ENCODE data around the gene FAM170B. TPM values are rescaled to one million over a fixed set of nuclear protein-coding genes. Genes with fewer than 3 reads are reported as not detected.

Gene FAM170B
- total and polyA plus RNA-seq, 4 donors: 0.13 to 0.34 TPM; not detected in 2

GRCh38 chr10:49153971-49154370, 20.1 kb upstream of the FAM170B start:
- Histone ChIP-seq H3K27me3 (ENCODE audit: control insufficient read depth in 3 of 3, insufficient read depth in 3 of 3, low read length in 2 of 3) (no peaks in the 10 kb centered on the region), H3K9ac (ENCODE audit: insufficient read depth in 1 of 2, low read length in 2 of 2) (no peak overlapping the region), H3K4me1 (ENCODE audit: control insufficient read depth in 5 of 5, insufficient read depth in 5 of 5, low read length in 5 of 5) (peaks cover 0 to 8% (median 5%) of the 10 kb centered on the region in 5 donors), H3K4me3 (no peak overlapping the region), H3K9me3 (ENCODE audit: control insufficient read depth in 4 of 4, insufficient read depth in 3 of 4, low read length in 3 of 4) (no peaks in the 10 kb centered on the region), H3K27ac (ENCODE audit: low read depth in 1 of 2, low read length in 1 of 2) (no peak overlapping the region), H3K36me3 (ENCODE audit: control insufficient read depth in 4 of 4, insufficient read depth in 4 of 4, low read length in 4 of 4) (no peaks in the 10 kb centered on the region)
- TF ChIP-seq, protein P1, sequence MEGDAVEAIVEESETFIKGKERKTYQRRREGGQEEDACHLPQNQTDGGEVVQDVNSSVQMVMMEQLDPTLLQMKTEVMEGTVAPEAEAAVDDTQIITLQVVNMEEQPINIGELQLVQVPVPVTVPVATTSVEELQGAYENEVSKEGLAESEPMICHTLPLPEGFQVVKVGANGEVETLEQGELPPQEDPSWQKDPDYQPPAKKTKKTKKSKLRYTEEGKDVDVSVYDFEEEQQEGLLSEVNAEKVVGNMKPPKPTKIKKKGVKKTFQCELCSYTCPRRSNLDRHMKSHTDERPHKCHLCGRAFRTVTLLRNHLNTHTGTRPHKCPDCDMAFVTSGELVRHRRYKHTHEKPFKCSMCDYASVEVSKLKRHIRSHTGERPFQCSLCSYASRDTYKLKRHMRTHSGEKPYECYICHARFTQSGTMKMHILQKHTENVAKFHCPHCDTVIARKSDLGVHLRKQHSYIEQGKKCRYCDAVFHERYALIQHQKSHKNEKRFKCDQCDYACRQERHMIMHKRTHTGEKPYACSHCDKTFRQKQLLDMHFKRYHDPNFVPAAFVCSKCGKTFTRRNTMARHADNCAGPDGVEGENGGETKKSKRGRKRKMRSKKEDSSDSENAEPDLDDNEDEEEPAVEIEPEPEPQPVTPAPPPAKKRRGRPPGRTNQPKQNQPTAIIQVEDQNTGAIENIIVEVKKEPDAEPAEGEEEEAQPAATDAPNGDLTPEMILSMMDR (IDR thresholded peaks at IDR 0.05; ENCODE audit: control extremely low read depth, extremely low read depth): no peak
- 95 to 100% methylated on average over 1 of the region's 1 CpG for WGBS, 2 donors
- no peak for ATAC-seq (ENCODE audit: insufficient read depth, low FRiP score)
- no peak for DNase-seq

DNA sequence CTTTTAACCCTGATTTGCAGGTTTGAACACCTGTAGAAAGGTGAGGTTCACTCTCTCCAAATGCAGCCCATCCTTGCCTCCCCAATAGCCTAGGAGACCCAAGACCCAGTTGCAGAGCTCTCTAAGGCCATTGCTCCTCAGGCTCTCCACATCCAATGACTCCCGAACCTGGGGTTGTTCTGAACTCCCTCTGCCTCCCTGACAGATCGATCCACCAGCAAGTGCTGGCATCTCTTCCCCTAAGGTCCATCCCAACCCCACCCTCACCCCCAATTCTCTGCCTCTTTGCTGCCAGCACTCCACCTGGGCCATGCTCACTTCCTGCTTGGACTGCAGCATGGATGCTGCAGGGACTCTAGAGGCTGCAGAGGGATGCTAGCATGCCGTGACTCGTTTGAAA, 19.3 kb upstream of the FAM170B start:
- no peaks in the 10 kb centered on the region for H3K27me3 ChIP-seq (ENCODE audit: control insufficient read depth in 3 of 3, insufficient read depth in 3 of 3, low read length in 2 of 3)
- TF ChIP-seq, protein P1 (IDR thresholded peaks at IDR 0.05; ENCODE audit: control extremely low read depth, extremely low read depth): no peak
- H3K4me1 ChIP-seq (ENCODE audit: control insufficient read depth in 5 of 5, insufficient read depth in 5 of 5, low read length in 5 of 5): peaks cover 0 to 9% (median 5%) of the 10 kb centered on the region in 5 donors
- WGBS, 2 donors: 53 to 93% methylated on average over 4 of the region's 4 CpGs
- ATAC-seq (ENCODE audit: insufficient read depth, low FRiP score): no peak
- no peak for DNase-seq
- H3K4me3 ChIP-seq: no peak overlapping the region
- no peaks in the 10 kb centered on the region for H3K36me3 ChIP-seq (ENCODE audit: control insufficient read depth in 4 of 4, insufficient read depth in 4 of 4, low read length in 4 of 4)
- no peak overlapping the region for H3K9ac ChIP-seq (ENCODE audit: insufficient read depth in 1 of 2, low read length in 2 of 2)
- H3K27ac ChIP-seq (ENCODE audit: low read depth in 1 of 2, low read length in 1 of 2): no peak overlapping the region
- no peaks in the 10 kb centered on the region for H3K9me3 ChIP-seq (ENCODE audit: control insufficient read depth in 4 of 4, insufficient read depth in 3 of 4, low read length in 3 of 4)

DNA sequence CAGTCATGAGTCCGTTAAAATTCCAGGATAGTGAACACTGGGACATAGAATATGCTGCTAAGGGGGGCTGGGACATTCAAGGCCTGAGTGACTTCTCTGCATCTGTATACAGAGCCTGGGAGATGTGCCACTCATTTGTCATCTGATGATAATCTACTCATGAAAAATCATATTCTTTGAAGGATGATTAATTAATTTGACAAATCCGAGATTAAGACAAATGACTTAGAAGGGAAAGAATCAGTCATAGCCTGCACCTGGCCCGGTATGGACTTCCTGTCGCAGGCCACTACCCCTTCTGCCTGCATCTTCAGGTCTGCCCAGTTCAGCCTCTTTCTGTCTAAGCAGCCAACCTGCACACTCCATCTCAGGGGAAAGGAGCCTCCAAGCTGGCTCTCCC, 18.8 kb upstream of the FAM170B start:
- TF ChIP-seq, protein P1 (IDR thresholded peaks at IDR 0.05; ENCODE audit: control extremely low read depth, extremely low read depth): no peak
- no peak overlapping the region for H3K27ac ChIP-seq (ENCODE audit: low read depth in 1 of 2, low read length in 1 of 2)
- 79 to 84% methylated on average over 4 of the region's 4 CpGs for WGBS, 2 donors
- no peak overlapping the region for H3K9ac ChIP-seq (ENCODE audit: insufficient read depth in 1 of 2, low read length in 2 of 2)
- ATAC-seq (ENCODE audit: insufficient read depth, low FRiP score) (no peak), DNase-seq (no peak)
- no peaks in the 10 kb centered on the region for H3K9me3 ChIP-seq (ENCODE audit: control insufficient read depth in 4 of 4, insufficient read depth in 3 of 4, low read length in 3 of 4)
- peaks cover 0 to 9% (median 5%) of the 10 kb centered on the region in 5 donors for H3K4me1 ChIP-seq (ENCODE audit: control insufficient read depth in 5 of 5, insufficient read depth in 5 of 5, low read length in 5 of 5)
- no peaks in the 10 kb centered on the region for H3K36me3 ChIP-seq (ENCODE audit: control insufficient read depth in 4 of 4, insufficient read depth in 4 of 4, low read length in 4 of 4)
- H3K4me3 ChIP-seq: no peak overlapping the region
- H3K27me3 ChIP-seq (ENCODE audit: control insufficient read depth in 3 of 3, insufficient read depth in 3 of 3, low read length in 2 of 3): no peaks in the 10 kb centered on the region

GRCh38 chr10:49152037-49152436, 18.2 kb upstream of the FAM170B start:
- no peak overlapping the region for H3K4me3 ChIP-seq
- H3K9me3 ChIP-seq (ENCODE audit: control insufficient read depth in 4 of 4, insufficient read depth in 3 of 4, low read length in 3 of 4): peaks cover 0 to 4% (median 0%) of the 10 kb centered on the region in 4 donors
- H3K27me3 ChIP-seq (ENCODE audit: control insufficient read depth in 3 of 3, insufficient read depth in 3 of 3, low read length in 2 of 3): no peaks in the 10 kb centered on the region
- no peak overlapping the region for H3K9ac ChIP-seq (ENCODE audit: insufficient read depth in 1 of 2, low read length in 2 of 2)
- H3K4me1 ChIP-seq (ENCODE audit: control insufficient read depth in 5 of 5, insufficient read depth in 5 of 5, low read length in 5 of 5): peaks cover 0 to 9% (median 3%) of the 10 kb centered on the region in 5 donors
- no peak overlapping the region for H3K27ac ChIP-seq (ENCODE audit: low read depth in 1 of 2, low read length in 1 of 2)
- ATAC-seq (ENCODE audit: insufficient read depth, low FRiP score) (no peak), DNase-seq (peak in 1 of 3 donors; percentile 18)
- 84 to 93% methylated on average over 4 of the region's 4 CpGs for WGBS, 2 donors
- TF ChIP-seq, protein P1 (IDR thresholded peaks at IDR 0.05; ENCODE audit: control extremely low read depth, extremely low read depth): no peak
- no peaks in the 10 kb centered on the region for H3K36me3 ChIP-seq (ENCODE audit: control insufficient read depth in 4 of 4, insufficient read depth in 4 of 4, low read length in 4 of 4)

Measured in lung (tissue), 12 donors.